GM04503 (cell line): Measurements from ENCODE around the gene F2RL2.
A peak's percentile ranks its signal among the peaks of the same experiment; 100 is the strongest.
"Not testable (repeated sequence)": the region's sequence is repeated elsewhere in the genome, so short reads cannot be mapped to it uniquely, and the experiment has no call there.

Experiments
- DNase-seq: peaks from one replicate; pipeline ENCODE4 v3.0.0-alpha.2; 2012; ENCODE audit warnings: low read depth

The F2RL2 gene

GRCh38 chr5:76620166-76620565, 3.0 kb downstream of the F2RL2 start:
- no peak for DNase-seq

DNA sequence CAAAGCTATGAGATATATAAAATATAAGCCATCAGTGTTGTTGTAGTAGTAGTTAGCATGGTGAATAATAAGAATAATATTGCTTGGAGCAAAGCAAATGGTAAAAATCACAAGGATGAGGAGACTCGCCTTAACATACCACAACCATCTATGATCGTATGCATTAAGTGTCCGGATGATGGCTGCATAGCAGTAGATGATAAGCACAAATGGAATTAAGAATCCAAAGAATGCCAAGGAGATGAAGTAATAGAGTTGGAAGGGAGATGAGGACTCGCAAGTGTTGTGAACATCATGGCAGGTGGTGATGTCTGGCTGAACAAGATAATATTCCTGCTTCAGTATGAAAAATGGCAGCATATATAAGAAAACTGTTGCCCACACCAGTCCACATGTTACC, 5.5 kb downstream of the F2RL2 start:
- peak; percentile 24 for DNase-seq

GRCh38 chr5:76617229-76617628, 6.0 kb downstream of the F2RL2 start:
- no peak for DNase-seq

DNA sequence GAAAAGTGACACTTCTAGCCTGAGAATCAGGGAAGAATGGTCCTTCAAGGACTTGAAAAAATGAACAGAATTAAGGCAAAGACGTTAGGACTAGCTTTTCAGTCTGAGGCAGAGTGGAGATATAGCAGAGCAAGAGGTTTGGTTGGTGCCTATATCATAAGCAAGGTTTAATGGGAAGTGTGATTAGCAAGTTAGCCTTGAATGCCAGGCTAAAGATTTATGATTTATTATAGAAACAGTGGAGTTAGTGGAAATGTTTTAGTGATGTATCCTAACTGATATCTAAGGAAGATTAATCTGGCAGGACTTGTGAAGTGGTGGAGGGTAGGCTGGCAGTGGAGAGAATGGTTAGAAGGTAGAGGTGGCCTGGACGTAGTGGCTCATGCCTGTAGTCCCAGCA, 7.0 kb downstream of the F2RL2 start:
- DNase-seq = no peak

DNA sequence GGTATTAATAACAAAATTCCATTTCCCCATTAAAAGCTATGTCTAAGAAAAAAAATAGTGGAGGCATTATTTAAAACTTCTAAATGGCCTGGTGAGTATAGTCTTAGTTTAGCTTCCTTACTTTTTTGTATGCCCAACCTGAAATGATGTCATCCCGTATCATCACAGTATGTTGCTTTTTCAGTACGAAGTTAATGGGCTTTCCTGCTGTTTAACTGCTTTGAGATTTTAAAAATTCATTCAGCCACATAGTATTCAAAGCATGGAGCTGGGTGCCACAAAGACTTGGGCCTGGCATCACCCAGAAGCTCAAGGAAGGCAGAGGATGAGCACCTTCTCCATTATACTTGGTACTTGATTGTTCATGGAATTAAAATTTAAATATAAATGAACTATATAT, 7.4 kb downstream of the F2RL2 start:
- DNase-seq = no peak

DNA sequence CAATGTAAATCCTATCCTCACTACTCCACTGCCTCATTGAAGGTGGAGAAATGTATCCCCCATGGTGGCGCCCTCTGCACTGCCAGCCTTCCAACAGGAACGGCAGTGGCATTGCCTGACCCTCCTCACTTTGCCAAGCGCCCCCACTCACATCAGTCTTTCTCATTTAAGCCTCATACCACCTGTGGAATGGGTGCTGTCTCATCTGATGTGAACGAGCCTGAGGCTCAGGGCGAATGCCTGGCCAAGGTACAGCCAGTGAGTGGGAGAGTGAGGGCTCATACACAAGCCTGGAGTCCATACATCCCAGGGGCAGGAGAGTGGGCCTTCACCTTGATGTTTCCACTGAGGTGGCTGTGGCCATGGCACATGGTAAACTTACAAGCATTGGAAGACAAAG, 10.3 kb downstream of the F2RL2 start:
- no peak for DNase-seq

DNA sequence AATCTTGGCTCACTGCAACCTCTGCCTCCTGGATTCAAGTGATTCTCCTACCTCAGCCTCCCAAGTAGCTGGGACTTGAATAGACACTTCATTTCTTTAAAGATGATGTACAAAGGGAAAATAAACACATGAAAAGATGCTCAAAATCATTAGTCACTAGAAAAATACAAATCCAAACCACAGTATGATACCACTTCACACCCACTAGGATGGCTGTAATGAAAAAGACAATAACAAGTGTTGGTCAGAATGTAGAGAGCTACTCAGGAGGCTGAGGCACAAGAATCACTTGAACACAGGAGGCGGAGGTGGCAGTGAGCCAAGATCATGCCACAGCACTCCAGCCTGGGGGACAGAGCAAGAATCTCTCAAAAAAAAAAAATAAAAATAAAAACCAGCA, 13.0 kb downstream of the F2RL2 start:
- no peak for DNase-seq

- DNase-seq = no peak
These were observed 14.4 kb downstream of the F2RL2 start for GRCh38 chr5:76608833-76609232.

GRCh38 chr5:76607353-76607871, 15.8 kb downstream of the F2RL2 start:
- no peak for DNase-seq

- DNase-seq = no peak
These were observed 16.5 kb downstream of the F2RL2 start for GRCh38 chr5:76606701-76607100.

DNA sequence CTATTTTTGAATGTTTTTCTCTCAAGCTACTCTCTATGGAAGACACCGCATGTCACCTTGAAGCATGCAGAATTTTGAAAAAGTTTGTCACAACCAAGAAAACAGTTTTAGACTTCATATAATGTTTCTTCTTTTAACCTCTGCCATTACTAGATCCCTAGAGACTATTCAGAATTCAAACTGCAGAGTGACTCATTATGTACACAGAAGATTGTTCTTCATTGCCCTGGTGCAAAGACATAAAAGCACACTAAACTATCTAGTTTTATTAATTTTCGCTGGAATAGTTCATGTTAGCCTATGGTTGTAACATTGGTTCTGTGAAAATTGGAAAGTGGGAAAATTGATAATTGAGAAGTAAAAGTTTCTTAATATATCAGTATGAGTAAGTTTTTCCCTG, 18.4 kb downstream of the F2RL2 start:
- DNase-seq = peak; percentile 31

DNA sequence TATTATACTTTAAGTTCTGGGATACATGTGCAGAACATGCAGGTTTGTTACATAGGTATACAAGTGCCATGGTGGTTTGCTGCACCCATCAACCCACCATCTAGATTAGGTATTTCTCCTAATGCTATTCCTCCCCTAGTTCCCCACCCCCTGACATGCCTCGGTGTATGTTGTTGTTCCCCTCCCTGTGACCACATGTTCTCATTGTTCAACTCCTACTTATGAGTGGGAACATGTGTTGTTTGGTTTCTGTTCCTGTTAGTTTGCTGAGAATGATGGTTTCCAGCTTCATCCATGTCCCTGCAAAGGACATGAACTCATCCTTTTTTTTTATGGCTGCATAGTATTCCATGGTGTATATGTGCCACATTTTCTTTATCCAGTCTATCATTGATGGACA, 19.2 kb downstream of the F2RL2 start:
- DNase-seq = not testable (repeated sequence)

DNA sequence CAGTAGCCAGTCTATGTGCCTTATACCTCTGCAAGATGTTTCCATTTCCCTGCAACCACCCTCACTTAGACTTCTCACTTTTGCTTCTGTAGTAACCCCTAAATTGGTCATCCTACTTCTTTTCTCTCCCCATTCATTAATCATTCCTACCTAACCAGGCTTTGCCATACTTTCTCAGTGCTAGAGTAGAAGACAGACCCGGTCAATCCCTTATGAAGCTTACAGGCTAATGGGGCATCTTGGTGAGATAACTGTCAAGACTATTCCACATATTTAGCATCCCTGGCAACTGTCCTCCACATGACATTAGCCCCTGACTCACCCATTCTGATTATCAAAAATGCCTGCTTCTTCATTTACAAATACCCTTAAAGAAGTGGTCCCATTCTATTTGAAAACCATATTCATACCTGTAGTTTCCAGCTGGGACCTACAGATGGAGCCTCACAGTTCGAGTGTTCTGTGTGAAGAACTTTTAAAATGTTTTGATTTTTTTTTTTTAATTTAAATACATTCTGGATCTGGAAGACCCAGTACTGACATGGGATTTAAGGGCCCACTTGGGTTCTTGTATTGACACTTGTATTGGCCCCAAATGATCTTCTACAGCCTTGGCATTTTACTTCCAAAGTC, 21.0 kb downstream of the F2RL2 start:
- DNase-seq = no peak

- DNase-seq = peak; percentile 31
These were observed 21.7 kb downstream of the F2RL2 start for GRCh38 chr5:76601470-76601869.

- no peak for DNase-seq
These were observed 22.5 kb downstream of the F2RL2 start for GRCh38 chr5:76600716-76601115.

DNA sequence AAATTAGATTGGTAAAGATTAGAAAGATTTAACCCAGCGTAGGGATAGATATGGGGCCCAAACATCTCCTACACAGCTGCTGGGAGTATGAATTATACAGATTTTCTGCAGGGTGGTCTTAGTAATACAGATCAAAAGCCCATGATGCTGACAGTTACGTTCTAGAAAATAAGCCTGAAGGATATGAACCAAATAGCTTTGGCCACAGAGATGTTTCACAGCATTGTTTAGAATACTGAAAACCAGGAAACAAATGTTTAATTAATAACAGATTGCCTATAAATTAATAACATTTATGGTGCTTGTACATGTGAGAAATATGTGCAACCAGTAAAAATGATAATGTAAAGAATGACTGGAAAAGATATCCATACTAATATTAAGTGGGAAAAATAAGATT, 24.7 kb downstream of the F2RL2 start:
- DNase-seq = no peak

- no peak for DNase-seq
These were observed 27.3 kb downstream of the F2RL2 start for GRCh38 chr5:76595755-76596481.

- no peak for DNase-seq
These were observed 29.1 kb downstream of the F2RL2 start for GRCh38 chr5:76594107-76594506.

GRCh38 chr5:76592692-76593091, 30.5 kb downstream of the F2RL2 start:
- no peak for DNase-seq

GRCh38 chr5:76591366-76591765, 31.8 kb downstream of the F2RL2 start:
- DNase-seq = no peak

DNA sequence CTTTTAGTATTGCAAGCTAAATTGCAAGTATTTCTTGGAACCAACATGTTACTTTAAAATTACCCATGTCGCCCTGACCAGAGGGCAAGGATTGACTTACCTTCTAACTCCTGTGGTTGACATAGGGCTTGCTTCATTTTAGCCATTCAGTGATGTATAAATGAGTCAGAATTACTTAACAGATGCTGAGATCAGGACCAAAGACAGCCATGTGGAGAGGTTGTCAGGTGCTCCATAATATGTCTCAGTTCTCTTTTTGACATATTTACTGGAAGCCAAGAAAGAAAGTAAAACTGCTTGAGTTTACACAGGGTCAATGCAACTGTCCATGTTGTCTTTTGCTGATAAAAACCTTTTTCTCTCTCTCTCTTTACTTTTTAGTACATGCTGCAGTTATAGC, 33.2 kb downstream of the F2RL2 start:
- DNase-seq = no peak

DNA sequence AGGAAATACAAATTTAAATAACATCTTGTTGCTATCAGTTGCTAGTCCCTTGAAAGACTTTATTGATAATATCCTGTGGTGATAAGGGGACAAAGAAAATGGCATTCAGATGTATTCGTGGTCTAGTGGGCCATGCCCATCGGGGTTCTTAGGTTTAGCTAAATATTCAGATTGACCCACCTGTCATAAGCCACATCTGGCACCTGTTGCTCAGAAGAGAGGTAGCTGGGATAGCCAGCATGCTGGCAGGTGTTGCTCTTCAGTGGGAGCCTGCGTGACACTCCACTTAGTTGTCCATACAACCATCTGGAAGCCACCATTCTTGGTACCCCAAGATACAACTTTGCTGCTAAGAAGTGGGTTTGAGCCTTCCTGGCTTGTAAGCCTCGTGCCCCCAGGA, 36.7 kb downstream of the F2RL2 start:
- no peak for DNase-seq

- DNase-seq = no peak
These were observed 37.4 kb downstream of the F2RL2 start for GRCh38 chr5:76585783-76586217.
